Esophagus muscularis mucosa (tissue), 4 donors: Measurements from ENCODE around the gene ATG10.

Source experiments
- EP300 ChIP-seq: sonication (generic); formaldehyde crosslinking; IDR thresholded peaks from one replicate; pipeline ENCODE4 v1.6.1; 2017; ENCODE audit warnings: antibody characterized with exemption
- POLR2A ChIP-seq: fragments of 450-650 bp; IDR thresholded peaks from one replicate; pipeline ENCODE4 v1.6.1; 2017; ENCODE audit warnings: antibody characterized with exemption, moderate library complexity, mild to moderate bottlenecking, low read depth
- POLR2AphosphoS5 ChIP-seq, 2 donors: sonication (generic); formaldehyde crosslinking; IDR thresholded peaks; one replicate each; pipeline ENCODE4 v1.6.1; 2017; ENCODE audit warnings: antibody characterized with exemption in 2 of 2
- TF ChIP-seq, protein P1 (sequence below), 3 experiments: fragments of 200-600 bp in 2 of 3; fragments of 450-650 bp in 1 of 3; sonication (generic) in 2 of 3; IDR thresholded peaks; one replicate each; pipeline ENCODE4 v1.5.1; 2017 to 2019; ENCODE audit warnings: antibody characterized with exemption in 3 of 3, mild to moderate bottlenecking in 2 of 3, moderate library complexity in 1 of 3

DNA sequence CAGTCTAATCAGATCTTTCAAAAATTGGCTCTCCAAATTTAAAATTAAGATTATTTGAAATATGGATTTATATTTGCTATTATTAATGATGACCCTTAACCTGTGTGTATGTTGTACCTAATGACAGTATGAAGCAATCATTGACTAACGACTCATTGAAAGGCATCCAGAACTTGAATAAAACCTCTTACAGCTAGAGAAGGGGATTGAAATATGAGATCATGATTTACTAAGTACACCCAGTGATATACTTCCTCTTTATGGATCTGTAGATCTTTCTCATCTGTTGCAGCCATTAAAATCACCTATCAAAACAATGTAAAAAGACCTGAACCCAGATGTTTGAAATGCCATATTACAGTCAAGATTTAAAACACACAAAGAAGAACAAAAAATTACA, 179.8 kb downstream of the ATG10 start:
- TF ChIP-seq POLR2A = no peak
- TF ChIP-seq, protein P1, sequence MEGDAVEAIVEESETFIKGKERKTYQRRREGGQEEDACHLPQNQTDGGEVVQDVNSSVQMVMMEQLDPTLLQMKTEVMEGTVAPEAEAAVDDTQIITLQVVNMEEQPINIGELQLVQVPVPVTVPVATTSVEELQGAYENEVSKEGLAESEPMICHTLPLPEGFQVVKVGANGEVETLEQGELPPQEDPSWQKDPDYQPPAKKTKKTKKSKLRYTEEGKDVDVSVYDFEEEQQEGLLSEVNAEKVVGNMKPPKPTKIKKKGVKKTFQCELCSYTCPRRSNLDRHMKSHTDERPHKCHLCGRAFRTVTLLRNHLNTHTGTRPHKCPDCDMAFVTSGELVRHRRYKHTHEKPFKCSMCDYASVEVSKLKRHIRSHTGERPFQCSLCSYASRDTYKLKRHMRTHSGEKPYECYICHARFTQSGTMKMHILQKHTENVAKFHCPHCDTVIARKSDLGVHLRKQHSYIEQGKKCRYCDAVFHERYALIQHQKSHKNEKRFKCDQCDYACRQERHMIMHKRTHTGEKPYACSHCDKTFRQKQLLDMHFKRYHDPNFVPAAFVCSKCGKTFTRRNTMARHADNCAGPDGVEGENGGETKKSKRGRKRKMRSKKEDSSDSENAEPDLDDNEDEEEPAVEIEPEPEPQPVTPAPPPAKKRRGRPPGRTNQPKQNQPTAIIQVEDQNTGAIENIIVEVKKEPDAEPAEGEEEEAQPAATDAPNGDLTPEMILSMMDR (IDR thresholded peaks at IDR 0.05) = no peak
- no peak for TF ChIP-seq POLR2AphosphoS5 (IDR thresholded peaks at IDR 0.05)
- TF ChIP-seq EP300 = no peak
